GM12878 (cell line): ENCODE results near the gene PDZRN3. TPM values are rescaled to one million over a fixed set of nuclear protein-coding genes. Genes with fewer than 3 reads are reported as not detected.

ENCODE experiments used
- ATAC-seq: fragments of 200-7000 bp; cut with Tn5 transposase; 3 replicates; pipeline ENCODE4 v1.9.1; 2020; ENCODE audit warnings: mild to moderate bottlenecking, moderate library complexity
- BruUV-seq: library from RNA; stranded (reverse); fragments of 400-500 nt; replicated peaks from 2 replicates; lab custom pipeline; 2021; lab: Mats Ljungman, UMichigan
- CTCF ChIA-PET: fragments of 300-600 bp; sonication (Branson Sonifier 250); formaldehyde crosslinking; extraction: SDS; loops from one replicate; lab custom pipeline; 2021; ENCODE audit warnings: inconsistent platforms; lab: Yijun Ruan, JAX
- POLR2A ChIA-PET: fragments of 350-600 bp; formaldehyde crosslinking; extraction: SDS; loops from one replicate; lab custom pipeline; 2021; ENCODE audit warnings: inconsistent platforms; lab: Charles Lee
- RAD21 ChIA-PET: fragments of 300-600 bp; sonication (Branson Sonifier 250); formaldehyde crosslinking; loops from one replicate; lab custom pipeline; 2023; ENCODE audit warnings: antibody characterized with exemption; ENCODE audit not compliant: unreplicated experiment; lab: Charles Lee
- SMC1A ChIA-PET: fragments of 300-600 bp; sonication (Branson Sonifier 250); formaldehyde crosslinking; loops from one replicate; lab custom pipeline; 2023; ENCODE audit not compliant: unreplicated experiment, uncharacterized antibody; lab: Charles Lee
- DNase-seq: peaks from one replicate; pipeline ENCODE4 v3.0.0-alpha.2; 2011; ENCODE audit warnings: low read depth, low spot score
- FAIRE-seq: peaks from 3 replicates; lab custom pipeline; 2011; peaks lifted over from hg19 to GRCh38; lab: Jason Lieb, UNC
- H2AFZ ChIP-seq: 2 replicates; pipeline ENCODE4 v1.6.0; 2011; ENCODE audit warnings: low read depth, low read length, control low read depth; ENCODE audit not compliant: control insufficient read depth
- H3K27ac ChIP-seq: 2 replicates; pipeline ENCODE4 v1.5.1; 2011; ENCODE audit warnings: control low read depth; ENCODE audit not compliant: control insufficient read depth, insufficient read depth
- H3K27me3 ChIP-seq, 2 experiments: replicated peaks in 1 of 2; 2 replicates each; pipeline versions ENCODE4 v1.6.0 to v1.6.1; 2011; ENCODE audit warnings: low read length in 1 of 2; ENCODE audit not compliant: control insufficient read depth in 2 of 2, insufficient read depth in 2 of 2
- H3K36me3 ChIP-seq, 2 experiments: 2 replicates each; pipeline ENCODE4 v1.5.1; 2011; ENCODE audit warnings: low read length in 1 of 2; ENCODE audit not compliant: control insufficient read depth in 2 of 2, insufficient read depth in 2 of 2
- H3K4me1 ChIP-seq: 2 replicates; pipeline ENCODE4 v1.6.1; 2011; ENCODE audit warnings: mild to moderate bottlenecking, low read length, moderate library complexity, mixed read lengths; ENCODE audit not compliant: control insufficient read depth, insufficient read depth
- H3K4me2 ChIP-seq: 2 replicates; pipeline ENCODE4 v1.6.0; 2011; ENCODE audit warnings: control low read depth; ENCODE audit not compliant: control insufficient read depth, insufficient read depth
- H3K4me3 ChIP-seq: fragments of 200-600 bp; sonication (generic); 2 replicates; pipeline ENCODE4 v1.5.1; 2016
- H3K79me2 ChIP-seq: 2 replicates; pipeline ENCODE4 v1.6.0; 2011; ENCODE audit warnings: low read length; ENCODE audit not compliant: control insufficient read depth, insufficient read depth
- H3K9ac ChIP-seq: 2 replicates; pipeline ENCODE4 v1.8.0; 2011; ENCODE audit warnings: low read length, control low read depth, mixed read lengths; ENCODE audit not compliant: control insufficient read depth, insufficient read depth
- H3K9me3 ChIP-seq: replicated peaks from 3 replicates; pipeline ENCODE4 v1.5.1; 2011; ENCODE audit warnings: mild to moderate bottlenecking, low read length; ENCODE audit not compliant: control insufficient read depth, insufficient read depth
- H4K20me1 ChIP-seq: 2 replicates; pipeline ENCODE4 v1.6.0; 2011; ENCODE audit not compliant: control insufficient read depth, insufficient read depth
- BCL11A ChIP-seq: IDR thresholded peaks from 2 replicates; pipeline ENCODE4 v1.6.1; 2011; ENCODE audit warnings: low read depth, low read length
- HDAC2 ChIP-seq: fragments of 200-600 bp; sonication (generic); IDR thresholded peaks from 2 replicates; pipeline ENCODE4 v1.6.1; 2017
- IKZF2 ChIP-seq, 2 experiments: fragments of 450-650 bp; IDR thresholded peaks; 2 replicates each; pipeline ENCODE4 v1.6.1; 2017; ENCODE audit warnings: mild to moderate bottlenecking in 2 of 2, moderate library complexity in 2 of 2
- JUND ChIP-seq: IDR thresholded peaks from 2 replicates; pipeline ENCODE4 v1.6.1; 2012; ENCODE audit warnings: low read depth, mild to moderate bottlenecking, low read length, improper control_type of control experiment, moderate library complexity
- NFXL1 ChIP-seq: fragments of 450-650 bp; IDR thresholded peaks from 2 replicates; pipeline ENCODE4 v1.6.1; 2017; ENCODE audit warnings: antibody characterized with exemption, mild to moderate bottlenecking, borderline replicate concordance
- SIX5 ChIP-seq: IDR thresholded peaks from 2 replicates; pipeline ENCODE4 v1.6.1; 2011; ENCODE audit warnings: mild to moderate bottlenecking, low read depth, low read length, moderate library complexity; ENCODE audit not compliant: severe bottlenecking
- ZZZ3 ChIP-seq: IDR thresholded peaks from 2 replicates; pipeline ENCODE4 v1.6.1; 2011; ENCODE audit warnings: low read depth; ENCODE audit not compliant: control insufficient read depth, insufficient read length
- WGBS: methylation state at CpG from one replicate; pipeline ENCODE4 v1.1.6; 2016; ENCODE audit warnings: low lambda C conversion rate; ENCODE audit not compliant: insufficient replicate concordance, insufficient coverage; ENCODE audit errors: missing lambda C conversion rate; 5-methylcytosine and 5-hydroxymethylcytosine counted together
- in situ Hi-C: fragments of 300-500 bp; cut with MboI; formaldehyde crosslinking; loops from 9 replicates; pipeline ENCODE4 v1.14.3; 2018; ENCODE audit warnings: mixed read lengths
- intact Hi-C: fragments of 100-400 bp; cut with micrococcal nuclease; formaldehyde crosslinking; loops from one replicate; pipeline ENCODE4 v1.14.2; 2022; ENCODE audit not compliant: unreplicated experiment
- polyA plus RNA-seq, 11 experiments: library from polyadenylated mRNA; depleted of rRNA in 4 of 11; unstranded in 6 of 11; stranded (reverse) in 5 of 11; fragments of >200 nt; fragmentation: Nextera tagmentation in 4 of 11; fragmentation: Illumina TruSeq in 1 of 11; extraction: Ambion mirVana in 4 of 11; extraction: Trizol in 1 of 11; gene quantifications; 1 replicate in 1 of 11; 2 replicates in 10 of 11; pipeline versions ENCODE4 v1.2.1 to v1.2.3, GENCODE V29; 2011 to 2016; ENCODE audit warnings: inconsistent platforms in 2 of 11, missing spikeins in 2 of 11, low read depth in 1 of 11
- total RNA-seq, 4 experiments: library from RNA; depleted of rRNA in 3 of 4; stranded (reverse); fragments of >200 nt in 3 of 4; fragmentation: Illumina TruSeq in 1 of 4; extraction: Trizol in 1 of 4; gene quantifications; 2 replicates each; pipeline versions ENCODE4 v1.2.1 to v1.2.3, GENCODE V29; 2013 to 2021
- TF ChIP-seq, protein P1 (sequence below): IDR thresholded peaks from 2 replicates; pipeline ENCODE4 v1.6.1; 2011; ENCODE audit warnings: borderline replicate concordance, low read depth, mild to moderate bottlenecking, moderate library complexity, low read length; ENCODE audit not compliant: insufficient read depth, poor library complexity, severe bottlenecking
- TF ChIP-seq, protein P2 (sequence below): fragments of 450-650 bp; IDR thresholded peaks from 2 replicates; pipeline ENCODE4 v1.6.1; 2016; ENCODE audit warnings: mild to moderate bottlenecking, moderate library complexity, borderline replicate concordance
- TF ChIP-seq, protein P3 (sequence below): fragments of 450-650 bp; IDR thresholded peaks from 2 replicates; pipeline ENCODE4 v1.6.1; 2017; ENCODE audit warnings: mild to moderate bottlenecking, moderate library complexity

The PDZRN3 gene
- total and polyA plus RNA-seq, 10 of the 15 experiments (the other 5 are each of a cell fraction or from before 2014, with no cell fraction given) = 0.07 to 0.37 (median 0.12) TPM; not detected in 6

DNA sequence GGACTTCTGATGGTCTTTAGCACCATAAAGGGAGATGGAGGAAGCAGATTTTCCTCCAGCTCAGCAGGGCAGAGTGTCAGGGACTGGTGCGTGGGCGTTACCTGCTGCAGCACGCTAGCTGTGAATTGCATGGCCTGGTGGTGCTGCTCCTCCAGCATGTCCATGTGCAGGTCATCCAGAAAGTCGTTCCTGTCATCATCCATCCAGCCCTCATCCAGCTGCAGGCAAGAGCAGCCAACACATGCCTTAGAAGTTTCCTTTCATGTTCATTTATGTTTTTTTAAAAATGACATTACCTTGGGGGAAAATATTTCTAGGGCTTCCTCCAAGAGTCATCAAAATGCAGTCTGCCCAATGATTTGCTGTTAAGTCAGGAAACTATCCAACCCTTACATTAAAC is 239.2 kb downstream of the PDZRN3 start (continued):
- TF ChIP-seq, protein P1, sequence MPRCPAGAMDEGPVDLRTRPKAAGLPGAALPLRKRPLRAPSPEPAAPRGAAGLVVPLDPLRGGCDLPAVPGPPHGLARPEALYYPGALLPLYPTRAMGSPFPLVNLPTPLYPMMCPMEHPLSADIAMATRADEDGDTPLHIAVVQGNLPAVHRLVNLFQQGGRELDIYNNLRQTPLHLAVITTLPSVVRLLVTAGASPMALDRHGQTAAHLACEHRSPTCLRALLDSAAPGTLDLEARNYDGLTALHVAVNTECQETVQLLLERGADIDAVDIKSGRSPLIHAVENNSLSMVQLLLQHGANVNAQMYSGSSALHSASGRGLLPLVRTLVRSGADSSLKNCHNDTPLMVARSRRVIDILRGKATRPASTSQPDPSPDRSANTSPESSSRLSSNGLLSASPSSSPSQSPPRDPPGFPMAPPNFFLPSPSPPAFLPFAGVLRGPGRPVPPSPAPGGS = no peak
- TF ChIP-seq BCL11A (no peak), ZZZ3 (no peak), HDAC2 (no peak)

DNA sequence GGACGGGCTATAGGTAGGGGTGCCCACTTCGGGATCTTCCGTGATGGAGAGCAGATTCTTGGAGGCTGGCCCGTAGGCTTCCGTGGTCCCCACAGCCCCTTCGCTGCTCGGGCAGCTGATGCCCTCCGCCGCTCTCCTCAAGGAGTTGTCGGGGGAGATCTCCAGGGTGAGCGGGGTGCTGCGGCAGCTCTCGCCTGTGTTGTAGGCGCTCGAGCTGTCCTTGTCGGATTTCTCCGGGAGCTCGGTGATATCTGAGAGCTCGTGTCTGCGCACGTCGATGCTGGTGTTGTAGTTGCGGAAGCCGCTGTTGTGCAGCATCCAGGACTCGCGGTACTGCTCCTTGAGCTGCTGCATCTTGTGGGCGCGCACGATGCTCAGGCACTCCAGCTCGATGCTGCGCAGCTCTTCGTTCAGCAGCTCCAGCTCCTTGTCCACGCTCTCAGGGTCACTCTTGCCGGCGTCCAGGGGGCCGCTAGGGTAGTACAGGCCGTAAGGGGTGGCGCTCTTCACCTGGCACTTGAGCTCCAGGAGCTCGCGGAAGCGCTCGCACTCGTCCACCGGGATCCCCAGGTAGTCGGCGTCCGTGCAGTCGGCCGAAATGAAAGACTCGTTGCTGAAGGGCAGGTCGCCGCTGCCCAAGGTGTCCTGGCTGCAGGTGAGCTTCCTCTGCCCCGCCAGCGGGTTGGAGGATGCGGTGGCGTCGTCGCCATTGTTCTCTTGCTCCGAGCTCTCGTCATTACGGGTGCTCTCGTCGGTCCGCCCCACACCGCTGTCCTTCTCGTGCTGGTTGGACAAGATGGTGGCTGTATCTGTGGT is 240.4 kb downstream of the PDZRN3 start:
- ChIA-PET RAD21 (no interaction called here), POLR2A (no interaction called here), CTCF (no interaction called here), SMC1A (no interaction called here)
- intact Hi-C loops (no loop called here), in situ Hi-C loops (no loop called here)
- no peak overlapping the region for H3K27ac ChIP-seq
- no TSS peak for BruUV-seq
- H3K79me2 ChIP-seq = no peaks in the 10 kb centered on the region
- DNase-seq (no peak), FAIRE-seq (no peak), ATAC-seq (no peak)
- H3K4me3 ChIP-seq = no peak overlapping the region
- H3K36me3 ChIP-seq = no peaks in the 10 kb centered on the region
- WGBS = 80% methylated on average over 61 of the region's 66 CpGs
- no peaks in the 10 kb centered on the region for H3K27me3 ChIP-seq
- H4K20me1 ChIP-seq = no peaks in the 10 kb centered on the region
- no peak overlapping the region for H2AFZ ChIP-seq
- no peak overlapping the region for H3K9ac ChIP-seq
- no peaks in the 10 kb centered on the region; the same call in 2 of the 3 replicates for H3K9me3 ChIP-seq
- H3K4me2 ChIP-seq = no peak overlapping the region
- H3K4me1 ChIP-seq = no peaks in the 10 kb centered on the region
- TF ChIP-seq, protein P2, sequence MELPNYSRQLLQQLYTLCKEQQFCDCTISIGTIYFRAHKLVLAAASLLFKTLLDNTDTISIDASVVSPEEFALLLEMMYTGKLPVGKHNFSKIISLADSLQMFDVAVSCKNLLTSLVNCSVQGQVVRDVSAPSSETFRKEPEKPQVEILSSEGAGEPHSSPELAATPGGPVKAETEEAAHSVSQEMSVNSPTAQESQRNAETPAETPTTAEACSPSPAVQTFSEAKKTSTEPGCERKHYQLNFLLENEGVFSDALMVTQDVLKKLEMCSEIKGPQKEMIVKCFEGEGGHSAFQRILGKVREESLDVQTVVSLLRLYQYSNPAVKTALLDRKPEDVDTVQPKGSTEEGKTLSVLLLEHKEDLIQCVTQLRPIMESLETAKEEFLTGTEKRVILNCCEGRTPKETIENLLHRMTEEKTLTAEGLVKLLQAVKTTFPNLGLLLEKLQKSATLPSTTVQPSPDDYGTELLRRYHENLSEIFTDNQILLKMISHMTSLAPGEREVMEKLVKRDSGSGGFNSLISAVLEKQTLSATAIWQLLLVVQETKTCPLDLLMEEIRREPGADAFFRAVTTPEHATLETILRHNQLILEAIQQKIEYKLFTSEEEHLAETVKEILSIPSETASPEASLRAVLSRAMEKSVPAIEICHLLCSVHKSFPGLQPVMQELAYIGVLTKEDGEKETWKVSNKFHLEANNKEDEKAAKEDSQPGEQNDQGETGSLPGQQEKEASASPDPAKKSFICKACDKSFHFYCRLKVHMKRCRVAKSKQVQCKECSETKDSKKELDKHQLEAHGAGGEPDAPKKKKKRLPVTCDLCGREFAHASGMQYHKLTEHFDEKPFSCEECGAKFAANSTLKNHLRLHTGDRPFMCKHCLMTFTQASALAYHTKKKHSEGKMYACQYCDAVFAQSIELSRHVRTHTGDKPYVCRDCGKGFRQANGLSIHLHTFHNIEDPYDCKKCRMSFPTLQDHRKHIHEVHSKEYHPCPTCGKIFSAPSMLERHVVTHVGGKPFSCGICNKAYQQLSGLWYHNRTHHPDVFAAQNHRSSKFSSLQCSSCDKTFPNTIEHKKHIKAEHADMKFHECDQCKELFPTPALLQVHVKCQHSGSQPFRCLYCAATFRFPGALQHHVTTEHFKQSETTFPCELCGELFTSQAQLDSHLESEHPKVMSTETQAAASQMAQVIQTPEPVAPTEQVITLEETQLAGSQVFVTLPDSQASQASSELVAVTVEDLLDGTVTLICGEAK = no peak
- TF ChIP-seq SIX5 (no peak), NFXL1 (no peak), IKZF2 (IDR thresholded peaks at IDR 0.05) (no peak), JUND (no peak)
- TF ChIP-seq, protein P3, sequence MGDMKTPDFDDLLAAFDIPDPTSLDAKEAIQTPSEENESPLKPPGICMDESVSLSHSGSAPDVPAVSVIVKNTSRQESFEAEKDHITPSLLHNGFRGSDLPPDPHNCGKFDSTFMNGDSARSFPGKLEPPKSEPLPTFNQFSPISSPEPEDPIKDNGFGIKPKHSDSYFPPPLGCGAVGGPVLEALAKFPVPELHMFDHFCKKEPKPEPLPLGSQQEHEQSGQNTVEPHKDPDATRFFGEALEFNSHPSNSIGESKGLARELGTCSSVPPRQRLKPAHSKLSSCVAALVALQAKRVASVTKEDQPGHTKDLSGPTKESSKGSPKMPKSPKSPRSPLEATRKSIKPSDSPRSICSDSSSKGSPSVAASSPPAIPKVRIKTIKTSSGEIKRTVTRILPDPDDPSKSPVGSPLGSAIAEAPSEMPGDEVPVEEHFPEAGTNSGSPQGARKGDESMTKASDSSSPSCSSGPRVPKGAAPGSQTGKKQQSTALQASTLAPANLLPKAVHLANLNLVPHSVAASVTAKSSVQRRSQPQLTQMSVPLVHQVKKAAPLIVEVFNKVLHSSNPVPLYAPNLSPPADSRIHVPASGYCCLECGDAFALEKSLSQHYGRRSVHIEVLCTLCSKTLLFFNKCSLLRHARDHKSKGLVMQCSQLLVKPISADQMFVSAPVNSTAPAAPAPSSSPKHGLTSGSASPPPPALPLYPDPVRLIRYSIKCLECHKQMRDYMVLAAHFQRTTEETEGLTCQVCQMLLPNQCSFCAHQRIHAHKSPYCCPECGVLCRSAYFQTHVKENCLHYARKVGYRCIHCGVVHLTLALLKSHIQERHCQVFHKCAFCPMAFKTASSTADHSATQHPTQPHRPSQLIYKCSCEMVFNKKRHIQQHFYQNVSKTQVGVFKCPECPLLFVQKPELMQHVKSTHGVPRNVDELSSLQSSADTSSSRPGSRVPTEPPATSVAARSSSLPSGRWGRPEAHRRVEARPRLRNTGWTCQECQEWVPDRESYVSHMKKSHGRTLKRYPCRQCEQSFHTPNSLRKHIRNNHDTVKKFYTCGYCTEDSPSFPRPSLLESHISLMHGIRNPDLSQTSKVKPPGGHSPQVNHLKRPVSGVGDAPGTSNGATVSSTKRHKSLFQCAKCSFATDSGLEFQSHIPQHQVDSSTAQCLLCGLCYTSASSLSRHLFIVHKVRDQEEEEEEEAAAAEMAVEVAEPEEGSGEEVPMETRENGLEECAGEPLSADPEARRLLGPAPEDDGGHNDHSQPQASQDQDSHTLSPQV = no peak
